Panc1 (cell line): ENCODE results near the gene COA8.

Experiments used
- POLR2AphosphoS5 ChIP-seq: IDR thresholded peaks from 2 replicates; pipeline ENCODE4 v1.6.1; 2012; ENCODE audit warnings: mild to moderate bottlenecking, low read depth, low read length, moderate library complexity
- SIN3A ChIP-seq: IDR thresholded peaks from 2 replicates; pipeline ENCODE4 v1.6.1; 2012; ENCODE audit warnings: low read depth, mild to moderate bottlenecking, low read length, moderate library complexity, borderline replicate concordance; ENCODE audit not compliant: insufficient read depth
- TF ChIP-seq, protein P1 (sequence below): fragments of 450-650 bp; IDR thresholded peaks from 2 replicates; pipeline ENCODE4 v1.5.1; 2017; ENCODE audit warnings: mild to moderate bottlenecking
- TF ChIP-seq, protein P2 (sequence below), 2 experiments: IDR thresholded peaks; 2 replicates each; pipeline ENCODE4 v1.6.1; 2011 to 2012; ENCODE audit warnings: low read depth in 2 of 2, control low read depth in 1 of 2, low read length in 1 of 2, mild to moderate bottlenecking in 1 of 2, moderate library complexity in 1 of 2; ENCODE audit not compliant: insufficient read depth in 1 of 2

DNA sequence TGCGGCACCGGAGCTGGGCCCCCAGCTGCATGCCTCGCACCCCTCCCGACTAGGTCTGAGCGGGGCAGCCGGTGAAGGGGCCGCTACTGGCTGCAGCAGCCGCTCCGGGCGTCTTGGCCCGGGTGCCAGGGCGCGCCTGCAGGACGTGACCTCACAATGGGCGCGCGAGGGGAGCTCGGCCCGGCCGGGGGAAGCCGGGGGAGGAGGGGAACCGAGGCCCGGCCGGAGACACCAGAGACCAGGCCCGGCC is 656 bp upstream of the COA8 start:
- TF ChIP-seq POLR2AphosphoS5 (no peak), SIN3A (no peak)
- TF ChIP-seq, protein P1, sequence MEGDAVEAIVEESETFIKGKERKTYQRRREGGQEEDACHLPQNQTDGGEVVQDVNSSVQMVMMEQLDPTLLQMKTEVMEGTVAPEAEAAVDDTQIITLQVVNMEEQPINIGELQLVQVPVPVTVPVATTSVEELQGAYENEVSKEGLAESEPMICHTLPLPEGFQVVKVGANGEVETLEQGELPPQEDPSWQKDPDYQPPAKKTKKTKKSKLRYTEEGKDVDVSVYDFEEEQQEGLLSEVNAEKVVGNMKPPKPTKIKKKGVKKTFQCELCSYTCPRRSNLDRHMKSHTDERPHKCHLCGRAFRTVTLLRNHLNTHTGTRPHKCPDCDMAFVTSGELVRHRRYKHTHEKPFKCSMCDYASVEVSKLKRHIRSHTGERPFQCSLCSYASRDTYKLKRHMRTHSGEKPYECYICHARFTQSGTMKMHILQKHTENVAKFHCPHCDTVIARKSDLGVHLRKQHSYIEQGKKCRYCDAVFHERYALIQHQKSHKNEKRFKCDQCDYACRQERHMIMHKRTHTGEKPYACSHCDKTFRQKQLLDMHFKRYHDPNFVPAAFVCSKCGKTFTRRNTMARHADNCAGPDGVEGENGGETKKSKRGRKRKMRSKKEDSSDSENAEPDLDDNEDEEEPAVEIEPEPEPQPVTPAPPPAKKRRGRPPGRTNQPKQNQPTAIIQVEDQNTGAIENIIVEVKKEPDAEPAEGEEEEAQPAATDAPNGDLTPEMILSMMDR: no peak
- TF ChIP-seq, protein P2, sequence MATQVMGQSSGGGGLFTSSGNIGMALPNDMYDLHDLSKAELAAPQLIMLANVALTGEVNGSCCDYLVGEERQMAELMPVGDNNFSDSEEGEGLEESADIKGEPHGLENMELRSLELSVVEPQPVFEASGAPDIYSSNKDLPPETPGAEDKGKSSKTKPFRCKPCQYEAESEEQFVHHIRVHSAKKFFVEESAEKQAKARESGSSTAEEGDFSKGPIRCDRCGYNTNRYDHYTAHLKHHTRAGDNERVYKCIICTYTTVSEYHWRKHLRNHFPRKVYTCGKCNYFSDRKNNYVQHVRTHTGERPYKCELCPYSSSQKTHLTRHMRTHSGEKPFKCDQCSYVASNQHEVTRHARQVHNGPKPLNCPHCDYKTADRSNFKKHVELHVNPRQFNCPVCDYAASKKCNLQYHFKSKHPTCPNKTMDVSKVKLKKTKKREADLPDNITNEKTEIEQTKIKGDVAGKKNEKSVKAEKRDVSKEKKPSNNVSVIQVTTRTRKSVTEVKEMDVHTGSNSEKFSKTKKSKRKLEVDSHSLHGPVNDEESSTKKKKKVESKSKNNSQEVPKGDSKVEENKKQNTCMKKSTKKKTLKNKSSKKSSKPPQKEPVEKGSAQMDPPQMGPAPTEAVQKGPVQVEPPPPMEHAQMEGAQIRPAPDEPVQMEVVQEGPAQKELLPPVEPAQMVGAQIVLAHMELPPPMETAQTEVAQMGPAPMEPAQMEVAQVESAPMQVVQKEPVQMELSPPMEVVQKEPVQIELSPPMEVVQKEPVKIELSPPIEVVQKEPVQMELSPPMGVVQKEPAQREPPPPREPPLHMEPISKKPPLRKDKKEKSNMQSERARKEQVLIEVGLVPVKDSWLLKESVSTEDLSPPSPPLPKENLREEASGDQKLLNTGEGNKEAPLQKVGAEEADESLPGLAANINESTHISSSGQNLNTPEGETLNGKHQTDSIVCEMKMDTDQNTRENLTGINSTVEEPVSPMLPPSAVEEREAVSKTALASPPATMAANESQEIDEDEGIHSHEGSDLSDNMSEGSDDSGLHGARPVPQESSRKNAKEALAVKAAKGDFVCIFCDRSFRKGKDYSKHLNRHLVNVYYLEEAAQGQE (IDR thresholded peaks at IDR 0.05; ENCODE audit: insufficient read depth in 1 of 2, low read depth in 2 of 2, low read length in 1 of 2): no peak
